Measurements from ENCODE around the gene MPPED2.

The MPPED2 gene

GRCh38 chr11:30387891-30388861 is 198.0 kb downstream of the MPPED2 start:
- Histone ChIP-seq H3K4me3 (ENCODE audit: low read length) (no peak overlapping the region), H3K4me2 (ENCODE audit: low read length) (no peak overlapping the region), H4K8ac (ENCODE audit: low read depth, low read length) (no peak overlapping the region), H3K27me3 (ENCODE audit: insufficient read depth, low read length, poor library complexity) (no peaks in the 10 kb centered on the region), H2BK5ac (ENCODE audit: low read length) (no peak overlapping the region), H3K23ac (ENCODE audit: low read length) (no peak overlapping the region), H2BK120ac (ENCODE audit: low read depth, low read length) (no peak overlapping the region), H3K56ac (ENCODE audit: low read length) (no peak overlapping the region), H3K79me2 (ENCODE audit: control insufficient read depth, insufficient read depth, low read length) (no peaks in the 10 kb centered on the region), H3K27ac (ENCODE audit: low read depth, low read length) (no peak overlapping the region), H2AK5ac (ENCODE audit: low read length) (no peak overlapping the region), H2BK15ac (replicated peaks; ENCODE audit: low read depth) (no peak overlapping the region), H3K4me1 (ENCODE audit: control insufficient read depth, low read depth, low read length) (no peaks in the 10 kb centered on the region), H3K79me1 (ENCODE audit: low read length) (no peaks in the 10 kb centered on the region), H3K4ac (ENCODE audit: low read depth, low read length) (no peak overlapping the region), H4K5ac (ENCODE audit: low read length) (no peak overlapping the region), H3K9ac (ENCODE audit: low read length) (no peak overlapping the region), H3K36me3 (ENCODE audit: control insufficient read depth, insufficient read depth, low read length) (no peaks in the 10 kb centered on the region), H3K18ac (ENCODE audit: low read length) (no peak overlapping the region)
- no CpG with 5 or more reads among the region's 19 CpGs for WGBS (ENCODE audit: extremely low coverage, insufficient coverage, low lambda C conversion rate)
- DNase-seq: peak; percentile 11

DNA sequence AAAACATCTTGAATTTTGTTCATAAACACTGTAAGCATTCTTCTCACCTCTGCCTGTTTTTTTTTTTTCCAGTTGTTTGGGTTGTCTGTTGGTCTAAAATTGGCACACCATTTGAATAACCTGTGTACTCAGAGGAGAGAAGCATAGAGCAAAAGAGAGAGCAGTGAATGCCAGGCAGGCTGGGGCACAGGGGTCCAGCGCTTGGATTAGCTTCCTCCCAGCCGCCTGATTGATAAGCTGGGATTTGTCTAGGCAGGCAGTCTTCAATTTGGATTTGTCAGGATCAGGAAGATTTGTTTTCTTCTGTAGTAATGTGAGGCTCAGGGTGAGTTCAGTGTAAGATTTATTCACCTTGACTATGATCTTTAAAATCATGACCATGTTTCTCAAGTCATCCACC is 204.3 kb downstream of the MPPED2 start:
- Histone ChIP-seq H3K4me1 (ENCODE audit: control insufficient read depth, low read depth, low read length) (peaks cover 2% of the 10 kb centered on the region), H3K4me2 (ENCODE audit: low read length) (no peak overlapping the region), H2AK5ac (ENCODE audit: low read length) (no peak overlapping the region), H3K27me3 (ENCODE audit: insufficient read depth, low read length, poor library complexity) (no peaks in the 10 kb centered on the region), H3K18ac (ENCODE audit: low read length) (no peak overlapping the region), H3K27ac (ENCODE audit: low read depth, low read length) (no peak overlapping the region), H3K4me3 (ENCODE audit: low read length) (no peak overlapping the region), H4K8ac (ENCODE audit: low read depth, low read length) (no peak overlapping the region), H3K79me2 (ENCODE audit: control insufficient read depth, insufficient read depth, low read length) (no peaks in the 10 kb centered on the region), H3K9ac (ENCODE audit: low read length) (no peak overlapping the region), H2BK5ac (ENCODE audit: low read length) (no peak overlapping the region), H2BK15ac (replicated peaks; ENCODE audit: low read depth) (no peak overlapping the region), H2BK120ac (ENCODE audit: low read depth, low read length) (no peak overlapping the region), H3K4ac (ENCODE audit: low read depth, low read length) (no peak overlapping the region), H4K5ac (ENCODE audit: low read length) (no peak overlapping the region), H3K23ac (ENCODE audit: low read length) (no peak overlapping the region), H3K36me3 (ENCODE audit: control insufficient read depth, insufficient read depth, low read length) (no peaks in the 10 kb centered on the region), H3K79me1 (ENCODE audit: low read length) (no peaks in the 10 kb centered on the region), H3K56ac (ENCODE audit: low read length) (no peak overlapping the region)
- WGBS (ENCODE audit: extremely low coverage, insufficient coverage, low lambda C conversion rate): no CpG with 5 or more reads among the region's 2 CpGs
- no peak for DNase-seq

DNA sequence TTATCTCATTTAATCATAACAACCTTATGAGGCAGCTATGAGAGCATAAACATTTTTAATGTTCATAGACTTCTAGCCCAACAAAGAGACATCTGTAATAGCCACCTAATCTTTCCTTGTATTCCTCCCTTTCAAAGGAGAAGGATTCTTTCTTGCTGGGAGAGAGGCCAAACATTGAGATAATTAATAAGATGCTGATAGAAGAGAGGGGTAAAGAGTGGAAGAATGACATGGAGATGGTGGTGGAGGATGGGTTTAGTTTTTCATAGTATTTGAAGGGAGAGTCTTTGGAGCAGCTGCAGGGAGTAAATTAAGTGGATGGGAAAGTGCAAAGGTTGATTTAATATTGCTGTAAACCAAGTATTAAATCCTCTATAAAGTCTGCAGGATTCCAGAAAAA is 205.3 kb downstream of the MPPED2 start:
- no peak overlapping the region for H3K27ac ChIP-seq (ENCODE audit: low read depth, low read length)
- H2BK15ac ChIP-seq (replicated peaks; ENCODE audit: low read depth): no peak overlapping the region
- no peak overlapping the region for H3K4me2 ChIP-seq (ENCODE audit: low read length)
- H2AK5ac ChIP-seq (ENCODE audit: low read length): no peak overlapping the region
- no peaks in the 10 kb centered on the region for H3K36me3 ChIP-seq (ENCODE audit: control insufficient read depth, insufficient read depth, low read length)
- no peak overlapping the region for H3K4ac ChIP-seq (ENCODE audit: low read depth, low read length)
- no peak for DNase-seq
- H3K4me1 ChIP-seq (ENCODE audit: control insufficient read depth, low read depth, low read length): peaks cover 2% of the 10 kb centered on the region
- no peak overlapping the region for H3K23ac ChIP-seq (ENCODE audit: low read length)
- H2BK5ac ChIP-seq (ENCODE audit: low read length): no peak overlapping the region
- no peak overlapping the region for H3K56ac ChIP-seq (ENCODE audit: low read length)
- no peaks in the 10 kb centered on the region for H3K27me3 ChIP-seq (ENCODE audit: insufficient read depth, low read length, poor library complexity)
- H3K18ac ChIP-seq (ENCODE audit: low read length): no peak overlapping the region
- H3K4me3 ChIP-seq (ENCODE audit: low read length): no peak overlapping the region
- no peak overlapping the region for H3K9ac ChIP-seq (ENCODE audit: low read length)
- no peaks in the 10 kb centered on the region for H3K79me1 ChIP-seq (ENCODE audit: low read length)
- H4K5ac ChIP-seq (ENCODE audit: low read length): no peak overlapping the region
- no peak overlapping the region for H2BK120ac ChIP-seq (ENCODE audit: low read depth, low read length)
- no peaks in the 10 kb centered on the region for H3K79me2 ChIP-seq (ENCODE audit: control insufficient read depth, insufficient read depth, low read length)
- no peak overlapping the region for H4K8ac ChIP-seq (ENCODE audit: low read depth, low read length)

GRCh38 chr11:30377347-30377746 is 208.8 kb downstream of the MPPED2 start:
- H3K4me1 ChIP-seq (ENCODE audit: control insufficient read depth, low read depth, low read length): peaks cover 2% of the 10 kb centered on the region
- no peak overlapping the region for H4K8ac ChIP-seq (ENCODE audit: low read depth, low read length)
- H2BK15ac ChIP-seq (replicated peaks; ENCODE audit: low read depth): no peak overlapping the region
- H3K79me2 ChIP-seq (ENCODE audit: control insufficient read depth, insufficient read depth, low read length): no peaks in the 10 kb centered on the region
- no peak overlapping the region for H3K9ac ChIP-seq (ENCODE audit: low read length)
- no peak overlapping the region for H4K5ac ChIP-seq (ENCODE audit: low read length)
- no peak overlapping the region for H3K18ac ChIP-seq (ENCODE audit: low read length)
- no peak overlapping the region for H3K56ac ChIP-seq (ENCODE audit: low read length)
- H3K27me3 ChIP-seq (ENCODE audit: insufficient read depth, low read length, poor library complexity): no peaks in the 10 kb centered on the region
- no peak overlapping the region for H2BK120ac ChIP-seq (ENCODE audit: low read depth, low read length)
- H2AK5ac ChIP-seq (ENCODE audit: low read length): no peak overlapping the region
- H3K79me1 ChIP-seq (ENCODE audit: low read length): no peaks in the 10 kb centered on the region
- no peak for DNase-seq
- no peak overlapping the region for H3K23ac ChIP-seq (ENCODE audit: low read length)
- WGBS (ENCODE audit: extremely low coverage, insufficient coverage, low lambda C conversion rate): no CpG with 5 or more reads among the region's 2 CpGs
- no peak overlapping the region for H3K4me2 ChIP-seq (ENCODE audit: low read length)
- no peak overlapping the region for H3K27ac ChIP-seq (ENCODE audit: low read depth, low read length)
- no peak overlapping the region for H3K4ac ChIP-seq (ENCODE audit: low read depth, low read length)
- H3K36me3 ChIP-seq (ENCODE audit: control insufficient read depth, insufficient read depth, low read length): no peaks in the 10 kb centered on the region
- no peak overlapping the region for H3K4me3 ChIP-seq (ENCODE audit: low read length)
- H2BK5ac ChIP-seq (ENCODE audit: low read length): no peak overlapping the region

DNA sequence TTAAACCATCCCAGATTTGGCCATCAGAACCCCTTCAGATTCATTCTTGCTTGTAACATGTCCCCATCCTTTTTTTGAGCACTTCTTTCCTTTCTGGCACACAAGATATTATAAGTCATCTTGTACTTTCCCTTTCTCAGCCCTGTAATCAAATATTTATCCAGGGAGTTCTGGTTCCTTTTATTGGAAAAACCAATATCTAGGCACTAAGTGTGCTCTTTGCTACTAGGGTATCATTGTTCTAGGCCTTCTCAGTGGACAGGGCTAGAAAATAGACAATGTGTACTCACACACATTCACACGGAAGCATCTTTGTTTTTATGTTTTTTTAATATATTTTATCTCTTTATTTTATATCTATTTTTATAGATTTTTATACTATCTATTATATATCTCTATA is 216.0 kb downstream of the MPPED2 start:
- Histone ChIP-seq H3K23ac (ENCODE audit: low read length) (no peak overlapping the region), H3K36me3 (ENCODE audit: control insufficient read depth, insufficient read depth, low read length) (no peaks in the 10 kb centered on the region), H3K27me3 (ENCODE audit: insufficient read depth, low read length, poor library complexity) (no peaks in the 10 kb centered on the region)

GRCh38 chr11:30368394-30368793 is 217.8 kb downstream of the MPPED2 start:
- no peak overlapping the region for H3K56ac ChIP-seq (ENCODE audit: low read length)

More for the DNA sequence above, 216.0 kb downstream of the MPPED2 start:
- Histone ChIP-seq H3K4ac (ENCODE audit: low read depth, low read length) (no peak overlapping the region), H2BK120ac (ENCODE audit: low read depth, low read length) (no peak overlapping the region), H2AK5ac (ENCODE audit: low read length) (no peak overlapping the region), H3K79me2 (ENCODE audit: control insufficient read depth, insufficient read depth, low read length) (no peaks in the 10 kb centered on the region), H3K27ac (ENCODE audit: low read depth, low read length) (no peak overlapping the region), H3K56ac (ENCODE audit: low read length) (no peak overlapping the region), H3K18ac (ENCODE audit: low read length) (no peak overlapping the region), H3K4me2 (ENCODE audit: low read length) (no peak overlapping the region), H3K79me1 (ENCODE audit: low read length) (no peaks in the 10 kb centered on the region), H2BK15ac (replicated peaks; ENCODE audit: low read depth) (no peak overlapping the region), H2BK5ac (ENCODE audit: low read length) (no peak overlapping the region), H3K4me3 (ENCODE audit: low read length) (no peak overlapping the region), H4K8ac (ENCODE audit: low read depth, low read length) (no peak overlapping the region), H3K4me1 (ENCODE audit: control insufficient read depth, low read depth, low read length) (no peaks in the 10 kb centered on the region), H3K9ac (ENCODE audit: low read length) (no peak overlapping the region), H4K5ac (ENCODE audit: low read length) (no peak overlapping the region)
- no CpG with 5 or more reads among the region's 1 CpG for WGBS (ENCODE audit: extremely low coverage, insufficient coverage, low lambda C conversion rate)
- no peak for DNase-seq

More at GRCh38 chr11:30368394-30368793, 217.8 kb downstream of the MPPED2 start:
- Histone ChIP-seq H3K27ac (ENCODE audit: low read depth, low read length) (no peak overlapping the region), H3K4me2 (ENCODE audit: low read length) (no peak overlapping the region), H3K4me1 (ENCODE audit: control insufficient read depth, low read depth, low read length) (no peaks in the 10 kb centered on the region), H3K79me2 (ENCODE audit: control insufficient read depth, insufficient read depth, low read length) (no peaks in the 10 kb centered on the region), H3K9ac (ENCODE audit: low read length) (no peak overlapping the region), H3K4ac (ENCODE audit: low read depth, low read length) (no peak overlapping the region), H3K18ac (ENCODE audit: low read length) (no peak overlapping the region), H3K23ac (ENCODE audit: low read length) (no peak overlapping the region), H3K27me3 (ENCODE audit: insufficient read depth, low read length, poor library complexity) (no peaks in the 10 kb centered on the region), H2BK120ac (ENCODE audit: low read depth, low read length) (no peak overlapping the region), H2BK15ac (replicated peaks; ENCODE audit: low read depth) (no peak overlapping the region), H4K5ac (ENCODE audit: low read length) (no peak overlapping the region), H2AK5ac (ENCODE audit: low read length) (no peak overlapping the region), H2BK5ac (ENCODE audit: low read length) (no peak overlapping the region), H3K79me1 (ENCODE audit: low read length) (no peaks in the 10 kb centered on the region), H3K36me3 (ENCODE audit: control insufficient read depth, insufficient read depth, low read length) (no peaks in the 10 kb centered on the region), H3K4me3 (ENCODE audit: low read length) (no peak overlapping the region), H4K8ac (ENCODE audit: low read depth, low read length) (no peak overlapping the region)
- DNase-seq: no peak
- WGBS (ENCODE audit: extremely low coverage, insufficient coverage, low lambda C conversion rate): no CpG with 5 or more reads among the region's 4 CpGs

Measured in mesendoderm (in vitro differentiated cells).